ENCODE measurements around the gene SDHC.
A peak's percentile ranks its signal among the peaks of the same experiment; 100 is the strongest.
"Not testable (repeated sequence)": the region's sequence is repeated elsewhere in the genome, so short reads cannot be mapped to it uniquely, and the experiment has no call there.

The SDHC gene

DNA sequence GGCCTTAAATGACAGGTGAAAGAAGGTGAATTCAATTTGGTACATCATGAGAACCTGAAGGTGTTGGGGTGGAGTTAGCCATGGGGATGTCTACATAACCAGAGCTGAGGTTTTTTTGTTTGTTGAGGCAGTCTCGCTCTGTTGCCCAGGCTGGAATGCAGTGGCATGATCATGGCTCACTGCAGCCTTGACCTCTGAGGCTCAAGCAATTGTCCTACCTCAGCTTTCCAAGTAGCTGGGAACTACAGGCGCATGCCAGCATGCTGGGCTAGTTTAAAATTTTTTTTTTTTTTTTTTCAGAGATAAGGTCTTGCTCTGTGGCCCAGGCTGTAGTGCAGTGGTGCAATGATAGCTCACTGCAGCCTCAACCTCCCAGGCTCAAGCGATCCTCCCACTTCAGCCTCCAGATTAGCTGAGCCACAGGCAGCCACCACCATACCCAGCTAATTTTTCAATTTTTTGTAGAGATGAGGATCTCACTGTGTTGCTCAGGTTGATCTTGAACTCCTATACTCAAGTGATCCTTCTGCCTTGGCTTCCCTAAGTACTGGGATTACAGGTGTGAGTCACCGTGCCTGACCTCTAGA is 2.5 kb upstream of the SDHC start:
- no peak for DNase-seq

DNA sequence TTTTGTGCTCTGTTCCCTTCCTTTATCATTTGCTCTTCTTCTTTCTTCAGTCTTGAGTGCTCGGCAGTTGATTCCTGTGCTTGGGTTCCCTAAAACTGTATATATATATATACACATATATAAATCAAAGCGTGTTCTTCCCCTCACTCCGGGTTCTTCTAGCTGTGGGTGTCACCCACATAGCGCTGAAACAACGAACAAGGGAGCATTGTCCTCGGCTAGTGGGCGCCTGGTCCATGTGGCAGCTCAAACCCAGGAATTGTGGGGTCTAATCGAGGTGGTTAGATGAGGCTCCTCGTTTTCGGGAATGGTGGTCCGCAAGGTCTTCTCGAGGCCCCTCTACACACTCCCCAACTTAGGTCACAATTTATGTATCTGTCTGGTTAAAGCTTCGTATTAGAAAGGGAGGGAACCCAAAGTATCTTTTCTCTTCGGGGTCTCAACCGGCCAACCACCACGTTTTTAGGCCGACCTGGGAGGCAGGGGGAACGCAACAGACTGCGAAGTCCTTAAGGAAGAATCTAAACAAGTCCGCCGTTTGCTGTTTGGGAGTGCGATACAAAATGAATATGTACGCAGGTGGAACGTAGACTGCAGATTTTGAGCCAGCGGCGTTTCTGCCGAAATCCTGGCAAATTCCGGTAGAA is 504 bp upstream of the SDHC start:
- no peak for DNase-seq

DNA sequence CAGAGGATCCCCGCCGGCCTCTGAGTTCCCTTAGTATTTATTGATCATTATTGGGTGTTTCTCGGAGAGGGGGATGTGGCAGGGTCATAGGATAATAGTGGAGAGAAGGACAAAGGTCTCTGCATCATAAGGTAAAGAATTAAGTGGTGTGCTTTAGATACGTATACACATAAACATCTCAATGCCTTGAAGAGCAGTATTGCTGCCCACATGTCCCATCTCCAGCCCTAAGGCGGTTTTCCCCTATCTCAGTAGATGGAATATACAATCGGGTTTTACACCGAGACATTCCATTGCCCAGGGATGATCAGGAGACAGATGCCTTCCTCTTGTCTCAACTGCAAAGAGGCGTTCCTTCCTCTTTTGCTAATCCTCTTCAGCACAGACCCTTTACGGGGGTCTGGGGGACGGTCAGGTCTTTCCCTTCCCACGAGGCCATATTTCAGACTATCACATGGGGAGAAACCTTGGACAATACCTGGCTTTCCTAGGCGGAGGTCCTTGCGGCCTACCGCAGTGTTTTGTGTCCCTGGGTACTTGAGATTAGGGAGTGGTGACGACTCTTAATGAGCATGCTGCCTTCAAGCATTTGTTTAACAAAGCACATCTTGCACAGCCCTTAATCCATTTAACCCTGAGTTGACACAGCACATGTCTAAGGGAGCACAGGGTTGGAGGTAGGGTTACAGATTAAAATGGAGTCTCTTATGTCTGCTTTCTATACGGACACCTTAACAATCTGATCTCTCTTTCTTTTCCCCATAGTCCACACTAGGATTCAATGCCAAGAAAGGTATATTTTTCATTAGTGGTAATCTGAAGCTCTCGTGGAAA is 1.9 kb downstream of the SDHC start:
- not testable (repeated sequence) for DNase-seq

DNA sequence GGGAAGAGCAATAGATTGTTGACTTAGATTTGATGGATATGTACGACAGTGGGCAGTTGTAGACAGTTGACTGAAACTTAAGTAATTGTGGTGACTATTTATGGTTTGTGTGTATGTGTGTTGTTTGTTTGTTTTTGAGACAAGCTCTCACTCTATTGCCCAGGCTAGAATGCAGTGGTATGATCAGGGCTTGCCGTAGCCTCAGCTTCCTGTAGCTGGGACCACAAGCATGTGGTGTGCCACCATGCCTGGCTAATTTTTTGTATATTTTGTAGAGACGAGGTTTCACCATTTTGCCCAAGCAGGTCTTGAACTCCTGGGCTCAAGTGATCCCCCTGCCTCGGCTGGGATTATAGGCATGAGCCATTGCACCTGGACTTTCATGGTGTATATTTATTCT is 9.8 kb downstream of the SDHC start:
- no peak for DNase-seq

DNA sequence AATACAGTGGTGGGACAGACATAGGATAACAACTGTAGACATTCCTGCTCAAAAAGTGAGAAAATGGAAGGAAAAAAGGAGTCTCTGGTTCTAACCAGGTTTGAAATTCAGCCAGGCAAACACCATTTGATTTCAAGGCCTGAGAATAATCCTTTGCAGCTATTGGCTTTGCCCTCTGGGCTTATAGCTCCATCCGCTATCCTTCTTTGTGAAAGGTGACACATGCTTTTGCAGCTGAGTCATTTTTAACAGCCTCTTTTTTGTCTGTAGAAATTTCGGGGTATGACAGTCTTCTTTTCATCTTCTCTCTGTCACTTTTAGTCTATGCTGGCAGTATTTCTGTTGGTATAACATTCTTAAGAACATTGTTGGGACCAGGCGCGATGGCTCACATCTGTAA is 16.2 kb downstream of the SDHC start:
- no peak for DNase-seq

DNA sequence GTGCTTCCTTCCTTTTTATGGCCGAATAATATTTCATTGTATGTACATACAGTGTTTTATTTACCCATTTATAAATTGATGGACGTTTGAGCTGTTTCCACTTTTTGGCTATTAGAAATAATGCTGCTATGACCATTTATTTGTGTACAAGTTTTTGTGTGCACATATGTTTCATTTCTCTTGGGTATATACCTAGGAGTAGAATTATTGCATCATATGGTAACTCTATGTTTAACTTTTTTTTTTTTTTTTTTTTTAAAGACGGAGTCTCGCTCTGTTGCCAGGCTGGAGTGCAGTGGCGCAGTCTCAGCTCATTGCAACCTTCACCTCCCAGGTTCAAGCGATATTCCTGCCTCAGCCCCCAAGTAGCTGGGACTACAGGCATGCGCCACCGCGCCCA is 19.0 kb downstream of the SDHC start:
- no peak for DNase-seq

DNA sequence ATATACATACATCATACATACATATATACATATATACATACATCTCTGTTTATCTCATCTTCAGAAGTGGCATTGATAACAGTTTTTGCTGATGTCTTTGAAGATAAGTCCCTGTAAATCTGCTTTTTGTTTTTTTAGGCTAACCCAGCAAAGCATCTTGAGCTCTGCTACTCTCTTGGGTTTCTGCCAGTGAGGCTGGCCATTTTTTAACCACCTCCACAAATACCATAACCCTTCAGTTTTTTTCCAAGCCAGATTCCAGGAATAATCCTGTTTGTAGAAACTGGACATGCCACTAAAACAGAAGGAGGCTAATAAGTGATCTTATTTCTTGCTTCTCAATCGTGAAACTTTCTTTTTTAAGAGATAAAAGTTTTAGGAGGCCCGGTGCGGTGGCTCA is 21.6 kb downstream of the SDHC start:
- no peak for DNase-seq

DNA sequence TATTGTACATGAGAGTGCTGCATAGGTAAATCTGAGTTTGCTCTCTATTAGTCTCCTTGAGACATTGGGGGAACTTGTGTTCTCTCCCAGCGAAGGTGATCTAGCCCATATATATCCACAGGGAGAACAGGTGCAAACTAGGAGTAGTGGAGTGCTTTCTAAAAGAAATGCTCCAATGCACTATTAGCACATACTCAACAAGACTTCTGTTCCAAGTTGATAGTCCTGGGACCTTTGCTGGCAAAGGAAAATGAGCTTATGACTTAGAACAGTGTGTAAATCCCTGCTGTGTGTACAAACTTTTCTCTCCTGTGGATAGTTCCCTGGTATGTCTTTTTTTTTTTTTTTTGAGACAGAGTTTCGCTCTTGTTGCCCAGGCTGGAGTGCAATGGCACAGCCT is 28.0 kb downstream of the SDHC start:
- DNase-seq: no peak

DNA sequence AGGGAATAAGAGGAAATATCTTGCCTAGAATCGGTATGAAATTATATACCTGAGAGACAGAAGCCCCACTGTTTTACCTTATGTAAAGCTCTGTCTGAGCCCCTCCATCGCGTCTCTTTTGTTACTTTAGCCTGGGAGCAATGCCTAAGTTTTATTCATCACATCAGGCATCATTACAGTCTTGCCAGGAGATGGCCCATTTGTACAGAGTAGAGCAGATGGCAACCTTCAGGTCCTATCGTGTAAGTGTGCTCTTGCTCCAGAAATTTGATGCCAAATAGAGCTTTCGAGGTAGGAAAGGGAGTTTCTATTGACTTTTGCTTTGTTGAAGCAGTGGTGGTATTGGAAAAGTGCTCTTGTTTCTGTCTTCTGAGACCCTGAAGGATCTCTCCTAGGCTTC is 28.6 kb downstream of the SDHC start:
- DNase-seq: no peak

DNA sequence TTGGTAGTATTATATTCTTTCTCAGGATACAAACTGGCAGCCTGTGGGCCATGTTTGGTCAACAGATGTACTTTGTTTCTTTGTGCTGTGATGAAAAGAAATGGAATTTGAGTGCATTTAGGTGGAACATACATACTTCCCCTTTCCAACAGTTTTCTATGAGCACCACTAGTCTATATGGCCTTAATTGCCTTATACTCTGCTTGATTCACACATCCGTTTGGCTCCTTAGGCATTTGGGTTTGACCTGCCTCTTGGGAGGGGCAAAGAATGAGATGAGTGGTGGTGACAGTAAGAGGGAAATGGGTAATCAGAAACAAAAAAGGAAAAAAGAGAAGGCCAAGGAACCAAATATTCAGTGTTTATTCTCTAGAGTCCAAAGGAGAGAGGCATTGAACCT is 36.5 kb downstream of the SDHC start:
- peak; percentile 42 for DNase-seq

DNA sequence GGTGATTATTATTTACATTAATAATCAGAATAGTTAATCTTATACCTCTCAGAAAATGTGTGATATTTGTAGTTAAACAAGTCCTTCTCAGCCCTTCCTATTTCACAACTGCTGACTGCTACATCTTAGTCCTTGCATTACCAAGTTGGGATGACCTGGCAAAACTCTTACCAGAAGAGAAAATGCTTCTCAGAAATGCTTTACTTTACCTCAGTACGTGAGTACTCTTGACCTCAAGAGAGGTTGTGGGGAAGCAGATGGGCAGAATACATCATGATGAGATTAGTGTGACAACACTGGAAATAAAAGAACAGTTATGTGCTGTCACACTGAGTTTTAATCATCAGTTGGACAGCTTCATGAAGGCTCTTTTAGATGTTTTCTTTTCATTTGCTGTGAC is 37.3 kb downstream of the SDHC start:
- peak; percentile 71 for DNase-seq

DNA sequence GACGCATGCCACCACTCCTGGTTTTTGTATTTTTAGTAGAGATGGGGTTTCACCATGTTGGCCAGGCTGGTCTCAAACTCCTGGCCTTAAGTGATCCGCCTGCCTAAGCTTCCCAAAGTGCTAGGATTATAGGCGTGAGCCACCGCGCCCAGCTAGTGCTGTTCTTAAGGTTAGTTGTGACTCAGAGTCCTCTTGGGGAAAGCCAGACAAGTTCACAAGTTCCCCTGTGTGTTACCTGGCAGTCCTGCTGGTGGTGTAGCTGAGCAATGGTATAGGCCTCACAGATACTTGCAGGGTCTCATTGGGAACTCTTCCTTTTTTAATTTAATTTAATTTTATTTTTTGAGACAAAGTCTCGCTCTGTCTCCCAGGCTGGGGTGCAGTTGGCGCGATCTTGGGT is 42.9 kb downstream of the SDHC start:
- no peak for DNase-seq

DNA sequence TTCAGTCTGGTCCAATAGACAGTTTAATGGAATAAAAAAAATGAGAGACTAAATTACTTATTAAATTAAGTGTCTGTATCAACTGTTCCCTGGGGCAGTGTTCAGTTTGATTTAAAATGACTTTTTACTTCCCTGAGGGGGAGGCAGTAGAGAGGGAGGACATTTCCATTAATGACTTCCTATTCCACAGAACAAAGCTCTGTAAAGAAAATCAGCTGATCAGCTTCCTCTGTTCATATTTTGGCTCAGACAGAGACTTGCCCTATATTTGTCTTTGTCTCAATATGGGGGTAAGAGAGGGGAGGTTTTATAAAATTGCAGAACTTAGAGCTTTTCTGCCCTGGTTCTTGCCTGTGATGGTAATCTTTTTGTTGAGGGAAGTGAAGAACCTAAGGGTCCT is 45.1 kb downstream of the SDHC start:
- peak; percentile 60 for DNase-seq

DNA sequence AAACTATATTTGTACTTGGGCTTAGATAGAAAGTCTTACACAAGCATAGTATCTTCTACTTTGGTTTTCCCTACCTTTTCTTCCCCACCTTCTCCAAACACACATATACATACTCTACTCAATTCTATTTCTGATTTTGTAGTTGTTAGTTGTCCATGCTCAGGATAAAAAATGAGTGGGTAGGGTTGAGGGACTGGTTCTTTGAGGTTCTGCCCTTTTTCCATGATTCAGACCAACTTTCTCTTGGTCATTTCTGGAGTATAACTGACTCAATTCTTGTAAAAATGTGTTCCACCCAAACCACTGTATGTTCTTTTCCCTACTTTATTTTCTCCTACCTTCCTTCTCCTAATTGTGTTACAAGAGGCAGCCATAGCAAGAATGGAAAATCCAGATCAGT is 50.2 kb downstream of the SDHC start:
- DNase-seq: no peak

DNA sequence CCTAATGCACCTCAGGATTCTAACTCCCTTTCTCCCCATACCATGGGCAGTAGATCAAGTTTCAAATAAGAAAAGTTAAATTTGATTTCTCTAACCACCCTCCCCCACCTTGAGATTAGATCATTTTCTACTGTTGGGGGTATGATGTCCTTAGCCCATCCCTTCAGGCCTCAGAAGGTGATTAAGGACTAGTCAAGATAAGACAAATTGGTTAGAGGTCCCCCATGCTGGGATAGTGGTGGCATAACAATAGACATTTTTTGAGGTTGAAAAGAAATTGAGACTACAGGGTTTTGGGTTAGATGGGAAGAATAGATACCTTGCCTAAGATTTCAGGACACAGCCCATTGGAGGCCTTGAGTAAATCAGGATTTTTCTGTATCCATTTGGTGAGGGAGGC is 51.0 kb downstream of the SDHC start:
- no peak for DNase-seq

DNA sequence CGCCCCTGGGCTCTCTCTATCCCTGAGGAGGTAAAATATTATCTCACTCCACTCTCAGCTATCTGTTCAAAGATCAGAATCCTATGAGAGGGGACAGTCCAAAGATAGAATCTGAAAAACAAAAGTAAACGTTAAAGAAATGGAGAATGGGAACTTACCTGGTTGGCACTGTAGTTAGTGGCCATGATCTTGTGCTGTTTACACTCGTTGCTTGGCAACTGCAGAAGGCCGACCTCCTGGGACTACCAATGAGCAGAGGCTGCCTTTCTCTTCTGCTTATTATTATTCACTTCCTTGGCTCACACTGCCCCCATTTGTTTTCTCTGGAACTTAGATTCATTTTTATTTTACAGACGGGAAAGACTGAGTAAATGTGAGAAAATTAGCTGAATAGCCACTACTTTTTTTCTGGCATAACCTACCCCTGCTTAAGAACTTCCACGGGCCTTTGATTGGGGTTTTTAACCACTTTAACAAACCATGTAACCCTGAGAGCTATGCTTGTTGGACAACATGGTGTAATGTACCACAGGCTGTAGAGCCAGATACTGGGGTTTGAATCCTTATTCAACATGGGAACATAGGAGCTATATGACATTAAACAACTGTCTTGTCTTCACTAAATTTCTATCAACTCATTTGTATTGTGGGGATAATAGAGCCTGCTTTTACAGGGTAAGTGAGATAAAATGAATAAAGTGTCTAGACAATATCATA is 53.7 kb downstream of the SDHC start, which contains the start of gene CFAP126:
Gene CFAP126, minus strand, starts transcription at position 193 of the 717 bp plus-strand sequence. Its CDS starts 8 bp downstream, at position 185.
- DNase-seq: peak; percentile 82

DNA sequence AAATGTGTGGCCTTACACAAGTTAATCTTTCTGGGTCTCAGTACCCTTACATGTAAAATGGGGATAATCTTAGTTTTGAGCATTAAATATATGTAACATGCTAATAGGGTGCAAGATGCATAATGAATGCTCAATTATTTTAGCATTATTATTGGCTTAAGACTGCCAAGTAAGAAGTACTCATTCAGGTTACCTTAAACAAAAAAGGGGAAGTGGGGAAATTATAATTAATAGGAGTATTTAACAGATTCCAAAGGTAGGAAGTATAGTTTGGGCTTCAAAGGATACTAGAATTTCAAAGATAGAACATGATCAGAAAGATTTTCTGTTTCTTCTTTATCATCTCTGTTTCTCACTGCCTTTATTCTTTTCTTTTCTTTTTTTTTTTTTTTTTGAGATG is 59.3 kb downstream of the SDHC start:
- no peak for DNase-seq

DNA sequence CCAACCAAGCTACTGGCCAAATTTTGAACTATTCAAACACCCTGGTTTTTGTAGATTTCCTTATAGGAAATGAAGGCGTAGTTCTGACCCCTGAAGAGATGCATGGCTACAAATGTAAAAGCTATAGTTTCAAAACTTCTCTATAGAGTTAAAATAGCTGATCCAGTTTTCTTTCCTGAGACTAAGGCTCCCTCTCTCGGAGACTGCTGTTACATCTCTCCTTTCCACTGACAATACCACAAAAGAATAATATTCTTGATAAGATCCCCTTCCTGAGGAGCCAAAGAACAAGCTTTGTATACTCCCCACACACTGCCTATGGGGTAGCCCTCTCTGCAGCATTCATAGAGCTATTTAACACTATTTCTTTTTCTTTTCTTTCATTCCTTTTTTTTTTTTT is 60.2 kb downstream of the SDHC start:
- peak; percentile 72 for DNase-seq

DNA sequence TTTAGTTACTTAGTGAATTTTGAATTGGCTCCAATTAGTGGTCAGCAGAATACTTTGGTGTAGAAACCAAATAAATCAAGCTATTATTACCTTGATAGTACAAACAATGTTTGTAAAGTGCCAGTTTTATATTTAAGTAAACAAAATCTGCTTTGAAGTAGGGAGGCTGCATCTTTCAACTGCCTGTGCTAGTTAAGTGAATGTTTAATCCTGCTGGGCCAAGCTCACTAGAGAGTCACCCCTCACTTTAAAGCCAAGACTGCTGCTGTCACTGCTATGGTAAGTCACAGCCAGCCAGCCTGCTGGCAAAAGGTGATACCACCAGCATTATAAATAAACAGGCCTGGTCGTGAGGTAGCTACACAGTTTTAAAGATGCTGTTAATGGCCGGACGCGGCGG is 63.8 kb downstream of the SDHC start:
- no peak for DNase-seq

DNA sequence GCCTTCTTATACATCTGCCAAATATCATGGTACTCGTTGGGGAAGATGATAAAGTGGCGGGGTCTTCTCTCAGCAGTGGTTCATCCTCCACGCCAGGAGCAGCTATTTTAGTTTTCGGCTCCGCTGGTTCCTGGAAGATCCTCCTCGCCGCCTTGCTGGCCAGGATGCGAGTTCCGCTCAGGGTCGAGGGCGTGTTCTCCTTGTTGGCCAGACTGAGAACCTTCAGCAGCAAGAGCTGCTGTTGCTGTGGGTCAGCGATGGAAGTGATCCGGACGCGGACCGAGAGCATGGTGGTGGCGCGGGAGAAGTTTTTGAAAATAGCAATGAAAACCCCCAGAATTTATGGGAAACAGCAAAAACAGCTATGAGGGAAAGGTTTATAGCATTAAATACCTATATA is 64.9 kb downstream of the SDHC start:
- DNase-seq: no peak

DNA sequence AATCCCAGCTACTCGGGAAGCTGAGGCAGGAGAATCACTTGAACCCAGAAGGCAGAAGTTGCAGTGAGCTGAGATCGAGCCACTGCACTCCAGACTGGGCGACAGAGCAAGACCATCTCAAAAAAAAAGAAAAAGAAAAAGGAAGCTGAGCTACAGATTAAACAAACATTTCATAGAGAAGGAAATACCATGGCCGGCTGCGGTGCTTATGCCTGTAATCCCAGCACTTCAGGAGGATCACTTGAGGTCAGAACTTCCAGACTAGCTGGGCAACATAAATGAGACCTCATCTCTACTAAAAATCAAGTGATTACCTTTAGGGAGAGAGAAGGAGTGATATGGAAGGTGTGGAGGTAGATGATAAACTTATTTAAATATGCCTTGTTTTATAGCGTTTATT is 67.5 kb downstream of the SDHC start:
- DNase-seq: no peak

DNA sequence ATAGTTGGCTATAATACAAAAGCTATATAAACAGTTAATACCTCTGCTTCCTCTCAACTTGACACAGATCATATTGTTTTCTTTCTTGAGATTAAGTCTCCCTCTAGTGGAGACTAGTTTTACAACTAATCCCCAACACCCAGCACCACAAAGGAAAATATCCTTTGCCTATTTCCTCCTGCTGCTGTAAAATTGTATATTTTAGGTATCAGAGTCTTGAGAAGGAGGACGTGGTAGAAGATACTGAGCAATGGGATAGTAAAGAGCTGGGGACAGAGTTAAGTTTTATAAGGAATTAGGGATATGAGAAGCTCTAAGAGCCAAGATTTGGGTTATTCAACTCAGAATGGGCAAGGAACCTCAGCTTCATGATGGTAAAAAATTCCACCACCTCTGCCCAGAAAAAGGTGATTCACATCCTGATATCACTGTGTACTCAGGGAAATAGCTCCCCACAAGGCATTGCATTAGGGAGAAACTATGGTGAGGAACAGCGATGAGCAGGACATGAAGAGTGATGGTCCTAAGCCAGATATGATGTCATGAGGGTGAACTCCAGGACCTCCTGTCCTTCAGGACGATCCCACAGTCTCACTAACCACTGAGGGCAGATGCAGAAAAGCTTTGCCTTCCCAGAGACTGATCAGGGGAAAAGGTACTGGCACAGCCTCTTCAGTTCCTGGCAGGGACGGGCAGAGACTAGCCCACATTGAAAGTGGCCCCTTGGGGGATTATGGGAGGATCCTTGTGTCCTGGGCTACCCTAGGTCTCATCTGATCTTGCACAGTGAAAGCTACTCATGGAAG is 68.2 kb downstream of the SDHC start:
- DNase-seq: peak; percentile 85

DNA sequence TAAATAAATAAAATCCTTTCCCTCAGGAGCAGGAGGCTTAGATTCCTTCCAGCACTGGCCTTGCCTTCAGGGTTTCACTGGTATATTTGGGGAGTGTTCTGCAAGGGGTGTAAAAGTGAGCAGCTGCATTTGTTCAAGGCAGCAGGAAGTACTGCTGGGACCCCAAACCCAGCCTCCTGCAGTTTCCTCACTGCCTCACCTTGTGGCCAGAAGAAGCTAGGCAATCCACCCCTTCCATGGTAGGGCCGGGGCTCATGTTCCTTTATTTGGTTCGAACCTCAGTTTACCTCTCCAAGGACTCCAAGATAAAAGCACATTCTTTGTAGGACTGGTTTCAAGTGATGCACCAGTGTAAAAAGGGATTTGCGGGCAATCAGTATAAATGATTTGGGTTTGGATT is 74.5 kb downstream of the SDHC start:
- no peak for DNase-seq

All from OCI-M1 (cell line).